Measurements from ENCODE around the gene FNDC4.

- TF ChIP-seq EZH2 (IDR thresholded peaks at IDR 0.05; ENCODE audit: insufficient read depth, poor library complexity, severe bottlenecking) (no peak), EZH2phosphoT487 (IDR thresholded peaks at IDR 0.05; ENCODE audit: insufficient read depth, low read depth) (no peak)
Observed at GRCh38 chr2:27445155-27445554, 49.8 kb downstream of the FNDC4 start.
